HUES64 (cell line): ENCODE results near the gene RTL10.
"Not testable (repeated sequence)": the region's sequence is repeated elsewhere in the genome, so short reads cannot be mapped to it uniquely, and the experiment has no call there.

Experiments used
- H3K27ac ChIP-seq: 2 replicates; pipeline ENCODE4 v1.7.0; 2013; ENCODE audit warnings: low read depth, low read length, inconsistent platforms
- H3K27me3 ChIP-seq: 2 replicates; pipeline ENCODE4 v1.6.1; 2013; ENCODE audit warnings: mild to moderate bottlenecking, low read length; ENCODE audit not compliant: insufficient read depth
- H3K36me3 ChIP-seq: 2 replicates; pipeline ENCODE4 v1.6.1; 2013; ENCODE audit warnings: mild to moderate bottlenecking, low read length; ENCODE audit not compliant: insufficient read depth
- H3K4me1 ChIP-seq: 2 replicates; pipeline ENCODE4 v1.6.1; 2013; ENCODE audit warnings: mild to moderate bottlenecking, low read length, moderate library complexity; ENCODE audit not compliant: insufficient read depth
- H3K4me3 ChIP-seq: 2 replicates; pipeline ENCODE4 v1.5.1; 2013; ENCODE audit warnings: mild to moderate bottlenecking, low read length, moderate library complexity
- H3K9ac ChIP-seq: 2 replicates; pipeline ENCODE4 v1.6.1; 2013; ENCODE audit warnings: mild to moderate bottlenecking, low read depth, low read length
- H3K9me3 ChIP-seq: 2 replicates; pipeline ENCODE4 v1.6.1; 2013; ENCODE audit warnings: low read depth, low read length; ENCODE audit not compliant: insufficient read depth
- WGBS: fragments of 150-250, 120-280 bp; methylation state at CpG from one replicate; pipeline ENCODE4 v1.1.7; 2013; ENCODE audit warnings: missing lambda C conversion rate; 5-methylcytosine and 5-hydroxymethylcytosine counted together

Gene RTL10

DNA sequence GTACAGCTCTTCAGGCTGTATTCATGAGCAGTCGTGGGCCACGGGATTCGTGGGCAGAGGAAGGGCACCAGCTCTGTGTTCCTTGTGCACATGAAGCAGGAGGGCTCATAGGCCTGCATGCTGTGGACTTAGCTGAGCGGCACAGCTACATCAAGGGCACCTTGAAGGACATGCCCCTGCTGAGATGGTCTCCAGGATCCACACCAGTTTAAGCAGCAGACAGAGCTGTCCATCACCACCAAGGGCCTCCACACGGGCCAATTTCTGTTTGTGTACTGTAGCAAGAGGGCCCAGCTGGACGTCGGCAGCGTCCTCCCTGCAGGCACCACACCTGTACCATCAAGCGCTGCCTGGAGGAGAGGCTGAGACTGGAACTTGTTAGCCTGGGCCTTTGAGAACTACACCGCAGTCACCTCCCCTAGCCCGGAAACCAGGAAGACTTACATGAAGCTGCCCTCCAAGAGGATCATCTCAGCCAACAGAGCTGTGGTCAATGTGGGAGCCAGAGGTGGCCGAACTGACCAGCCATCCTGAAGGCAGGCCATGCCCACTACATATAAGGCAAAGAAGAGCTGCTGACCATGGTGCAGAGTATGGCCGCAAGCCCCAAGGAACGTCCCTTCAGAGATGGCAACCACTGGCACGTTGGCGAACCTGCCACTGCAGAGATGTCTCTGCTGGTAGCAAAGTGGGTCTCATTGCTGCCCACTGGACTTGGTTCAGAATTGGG lies 32.7 kb upstream of the RTL10 start:
- Histone ChIP-seq H3K36me3 (no peaks in the 10 kb centered on the region), H3K4me1 (peaks cover 20% of the 10 kb centered on the region), H3K27me3 (no peaks in the 10 kb centered on the region), H3K9ac (no peak overlapping the region), H3K9me3 (no peaks in the 10 kb centered on the region), H3K27ac (no peak overlapping the region), H3K4me3 (no peak overlapping the region)
- 93% methylated on average over 16 of the region's 16 CpGs for WGBS

DNA sequence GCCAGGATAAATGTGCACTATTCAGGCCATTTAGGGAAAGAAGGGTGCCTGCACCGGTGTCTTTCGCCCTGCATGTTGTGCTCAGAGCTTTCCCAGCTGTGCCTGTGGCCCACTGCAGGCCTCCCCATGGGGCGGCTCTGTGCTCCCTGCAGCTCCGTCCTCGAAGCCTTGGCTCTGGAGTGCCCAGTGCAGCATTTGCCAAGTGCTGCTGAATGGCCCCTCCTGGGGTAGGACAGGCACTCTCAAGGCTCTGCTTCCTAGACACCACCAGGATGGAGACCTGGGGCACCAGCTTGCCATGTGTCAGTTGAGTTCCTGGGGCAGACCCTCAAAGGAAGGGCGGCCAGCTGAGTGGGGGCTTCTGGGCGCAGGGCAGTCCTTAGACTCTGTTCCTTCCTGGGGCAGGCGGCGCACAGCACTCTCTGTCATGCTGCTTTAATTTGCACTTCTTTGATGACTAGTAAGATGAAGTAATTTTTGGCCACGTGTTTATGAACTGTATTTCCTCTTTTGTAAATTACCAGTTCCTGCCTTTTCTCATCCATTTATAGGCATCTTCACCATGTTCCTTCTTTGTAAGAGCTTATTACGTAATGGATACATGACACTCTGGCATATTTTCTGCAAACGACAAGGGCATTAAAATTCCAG lies 32.1 kb upstream of the RTL10 start:
- no peaks in the 10 kb centered on the region for H3K36me3 ChIP-seq
- no peak overlapping the region for H3K4me3 ChIP-seq
- H3K9me3 ChIP-seq, result no peaks in the 10 kb centered on the region
- H3K27me3 ChIP-seq, result no peaks in the 10 kb centered on the region
- 86% methylated on average over 12 of the region's 12 CpGs for WGBS
- H3K4me1 ChIP-seq, result peaks cover 19% of the 10 kb centered on the region
- no peak overlapping the region for H3K27ac ChIP-seq
- no peak overlapping the region for H3K9ac ChIP-seq

DNA sequence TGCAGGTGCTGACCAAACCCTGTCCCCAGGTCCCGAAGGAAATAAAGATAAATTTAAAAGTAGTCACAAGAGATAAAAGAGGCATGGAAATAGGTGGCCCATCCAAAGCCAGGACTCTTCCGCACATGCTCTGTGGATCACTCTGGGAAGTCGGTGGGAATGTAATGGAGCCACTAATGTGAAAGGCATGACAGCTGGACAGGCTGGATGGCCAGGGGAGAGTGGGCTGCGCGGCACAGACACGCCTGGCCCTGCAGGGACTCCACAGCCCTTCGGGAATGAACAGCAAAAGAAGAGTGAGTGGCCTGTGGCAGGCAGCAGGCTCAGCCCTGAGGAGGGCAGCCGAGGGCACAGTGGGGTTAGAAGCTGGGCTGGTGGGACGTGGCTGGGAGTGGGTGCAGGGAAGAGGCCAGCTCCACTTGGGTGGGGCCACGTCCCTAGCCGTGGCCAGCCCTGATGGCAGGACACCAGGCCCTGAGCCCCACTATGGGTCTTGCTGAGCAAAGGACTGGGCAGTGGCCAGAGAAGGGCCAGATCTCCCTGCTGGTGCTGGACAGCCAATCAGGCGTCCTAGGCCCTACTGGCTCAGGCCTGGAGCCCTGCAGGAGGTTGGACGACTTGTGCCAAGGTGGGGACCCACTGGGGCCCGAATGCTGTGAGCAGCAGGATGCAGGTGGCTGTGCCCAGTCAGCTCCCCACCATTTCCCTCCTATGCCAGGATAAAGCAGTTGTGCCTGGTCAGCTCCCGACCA lies 31.3 kb upstream of the RTL10 start:
- no peak overlapping the region for H3K4me3 ChIP-seq
- peaks cover 17% of the 10 kb centered on the region for H3K4me1 ChIP-seq
- H3K27ac ChIP-seq, result no peak overlapping the region

DNA sequence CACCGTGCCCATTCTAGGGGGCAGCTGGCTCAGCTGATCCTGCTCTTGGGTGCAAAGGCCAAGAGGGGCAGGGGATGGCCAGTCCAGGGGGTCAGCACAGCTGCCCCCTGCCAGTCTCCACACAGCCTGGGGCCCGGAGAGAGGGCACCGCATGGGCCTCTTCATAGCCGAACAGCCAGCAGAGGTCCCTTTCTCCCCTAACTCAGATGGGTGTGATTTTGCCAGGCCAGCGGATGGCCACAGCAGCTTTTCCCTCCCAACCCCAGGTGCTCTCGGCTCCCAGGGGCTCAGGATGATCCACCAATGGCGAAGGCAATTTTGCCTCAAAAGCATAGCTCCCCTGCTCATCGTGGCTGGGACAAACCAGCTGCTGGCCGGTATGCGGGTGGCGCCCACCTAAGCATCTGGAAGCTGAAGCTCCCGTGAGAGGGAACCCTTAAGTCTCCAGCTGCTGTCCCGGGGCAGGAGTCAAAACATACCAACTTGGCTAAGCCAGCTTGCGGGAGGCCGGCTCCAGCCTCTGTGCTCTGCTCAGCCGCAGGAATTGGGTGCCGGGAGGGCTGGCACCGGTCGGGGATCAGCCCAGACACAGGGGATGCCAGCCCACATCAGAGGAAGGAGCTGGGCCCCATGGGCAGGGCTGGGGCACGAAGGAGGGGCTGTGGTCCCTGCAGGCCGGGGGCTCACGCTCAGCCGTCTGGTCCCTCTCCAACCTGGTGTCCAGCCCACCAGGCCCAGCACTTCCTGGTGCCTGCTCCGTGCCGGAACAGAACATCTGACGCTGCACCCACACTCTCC lies 30.5 kb upstream of the RTL10 start:
- Histone ChIP-seq H3K4me1 (peaks cover 20% of the 10 kb centered on the region), H3K27me3 (no peaks in the 10 kb centered on the region), H3K4me3 (no peak overlapping the region), H3K27ac (no peak overlapping the region), H3K9me3 (no peaks in the 10 kb centered on the region), H3K36me3 (no peaks in the 10 kb centered on the region), H3K9ac (no peak overlapping the region)
- WGBS, result 91% methylated on average over 26 of the region's 26 CpGs

More for the DNA sequence above, 31.3 kb upstream of the RTL10 start:
- 92% methylated on average over 15 of the region's 15 CpGs for WGBS
- Histone ChIP-seq H3K36me3 (no peaks in the 10 kb centered on the region), H3K9me3 (no peaks in the 10 kb centered on the region), H3K27me3 (no peaks in the 10 kb centered on the region), H3K9ac (no peak overlapping the region)

DNA sequence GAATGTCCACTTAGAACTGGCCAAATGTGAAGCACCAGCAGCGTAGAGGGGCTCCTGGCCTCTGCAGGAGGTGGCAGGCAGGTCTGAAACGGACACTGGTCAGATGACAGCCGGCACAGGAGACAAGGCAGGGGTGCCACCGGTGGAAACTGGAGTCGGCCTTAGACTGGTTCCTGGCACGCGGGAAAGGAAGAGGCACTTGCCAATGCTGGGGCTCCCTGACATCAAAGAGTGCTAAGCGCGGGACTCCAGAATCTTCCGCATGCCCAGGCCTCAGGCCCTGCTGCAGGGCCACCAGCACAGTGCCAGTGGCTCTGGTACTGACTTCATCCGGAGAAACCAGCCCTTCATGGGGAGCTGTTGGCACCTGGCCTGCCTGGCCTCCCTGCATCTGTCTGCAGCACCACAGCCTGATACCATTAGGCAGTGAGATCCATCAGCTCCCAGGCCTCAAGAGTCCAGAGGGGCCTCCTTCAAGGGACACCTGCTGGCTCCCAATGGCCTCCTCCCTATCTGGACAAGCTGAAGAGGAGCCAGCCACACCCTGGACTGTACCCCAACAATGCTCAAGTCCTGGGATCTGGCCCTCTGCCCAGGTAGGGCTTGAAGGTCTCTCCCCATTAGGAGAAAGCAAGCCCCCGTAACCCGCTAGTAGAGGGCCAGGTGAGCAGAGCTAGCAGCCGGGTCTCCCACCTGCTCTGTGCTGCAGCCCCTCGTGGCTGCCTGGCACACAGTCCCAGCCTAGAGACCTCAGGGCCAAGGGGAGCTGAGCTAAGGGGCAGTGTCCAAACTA lies 29.7 kb upstream of the RTL10 start:
- no peaks in the 10 kb centered on the region for H3K36me3 ChIP-seq
- H3K4me3 ChIP-seq, result no peak overlapping the region
- H3K27ac ChIP-seq, result no peak overlapping the region
- peaks cover 25% of the 10 kb centered on the region for H3K4me1 ChIP-seq
- H3K9me3 ChIP-seq, result no peaks in the 10 kb centered on the region
- no peak overlapping the region for H3K9ac ChIP-seq
- H3K27me3 ChIP-seq, result no peaks in the 10 kb centered on the region
- WGBS, result 93% methylated on average over 15 of the region's 15 CpGs

DNA sequence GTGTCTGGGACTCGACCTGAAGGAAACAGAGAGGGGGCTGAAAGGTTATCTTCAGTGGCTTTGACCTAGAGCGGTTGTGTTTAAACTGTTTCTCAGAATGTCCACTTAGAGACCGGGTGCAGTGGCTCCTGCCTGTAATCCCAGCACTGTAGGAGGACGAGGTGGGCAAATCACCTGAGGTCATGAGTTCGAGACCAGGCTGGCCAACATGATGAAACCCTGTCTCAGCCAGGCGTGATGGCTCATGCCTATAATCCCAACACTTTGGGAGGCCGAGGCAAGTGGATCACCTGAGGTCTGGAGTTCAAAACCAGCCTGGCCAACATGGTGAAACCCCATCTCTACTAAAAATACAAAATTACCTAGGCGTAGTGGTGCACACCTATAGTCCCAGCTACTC lies 28.8 kb upstream of the RTL10 start:
- not testable (repeated sequence) for H3K27me3 ChIP-seq, H3K36me3 ChIP-seq, H3K27ac ChIP-seq, H3K4me3 ChIP-seq, H3K9me3 ChIP-seq, H3K9ac ChIP-seq
- H3K4me1 ChIP-seq, result peaks cover 25% of the 10 kb centered on the region
- 97% methylated on average over 8 of the region's 8 CpGs for WGBS

DNA sequence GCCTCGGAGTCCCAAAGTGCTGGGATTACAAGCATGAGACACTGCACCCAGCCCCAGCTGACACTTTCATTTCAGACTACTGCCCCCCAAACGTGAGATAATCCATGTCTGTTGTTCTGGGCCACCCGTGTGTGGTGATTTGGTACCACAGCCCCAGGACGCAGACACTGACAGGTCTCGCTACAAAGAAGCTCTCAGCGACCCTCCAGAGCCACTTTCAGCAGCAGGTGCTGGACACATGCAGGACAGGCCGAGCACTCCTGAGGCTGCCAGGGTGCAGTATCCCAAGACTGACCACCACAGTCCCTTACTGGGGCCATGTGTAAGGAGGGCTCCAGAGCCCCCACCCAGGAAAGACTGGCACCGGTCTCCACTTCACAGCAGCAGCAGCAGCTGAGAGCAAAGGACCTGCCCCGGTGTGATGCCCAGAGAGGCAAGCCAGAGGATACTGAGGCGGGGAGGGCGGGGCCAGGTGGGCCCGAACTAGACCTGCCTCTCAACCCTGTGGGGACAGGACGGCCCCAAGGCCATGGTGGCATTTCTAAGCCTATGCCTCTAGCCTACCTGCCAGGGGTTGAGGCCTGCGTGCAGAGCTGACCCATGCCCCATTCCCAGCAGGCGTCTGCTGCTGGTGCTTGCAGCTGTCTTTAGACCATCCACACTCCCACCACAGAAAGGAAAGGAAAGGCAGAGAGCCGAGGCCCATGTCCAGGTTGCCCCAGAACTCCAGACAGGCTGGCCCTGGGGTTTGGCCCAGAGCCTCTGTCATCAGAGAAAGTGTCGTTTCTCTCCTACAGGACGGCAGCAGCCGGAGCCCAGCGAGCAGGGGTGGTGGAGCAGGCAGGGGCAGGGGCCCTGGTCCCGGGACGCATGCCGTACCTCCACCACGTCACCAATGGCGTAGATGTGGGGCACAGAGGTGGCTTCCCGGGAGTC lies 28.0 kb upstream of the RTL10 start:
- H3K4me1 ChIP-seq, result peaks cover 25% of the 10 kb centered on the region
- peak overlapping the region; percentile 75 for H3K9ac ChIP-seq
- H3K4me3 ChIP-seq, result no peak overlapping the region
- H3K9me3 ChIP-seq, result no peaks in the 10 kb centered on the region
- H3K27me3 ChIP-seq, result no peaks in the 10 kb centered on the region
- WGBS, result 91% methylated on average over 26 of the region's 26 CpGs
- H3K27ac ChIP-seq, result peak overlapping the region; percentile 92
- peaks cover 5% of the 10 kb centered on the region; the same call in 1 of the 2 replicates for H3K36me3 ChIP-seq

DNA sequence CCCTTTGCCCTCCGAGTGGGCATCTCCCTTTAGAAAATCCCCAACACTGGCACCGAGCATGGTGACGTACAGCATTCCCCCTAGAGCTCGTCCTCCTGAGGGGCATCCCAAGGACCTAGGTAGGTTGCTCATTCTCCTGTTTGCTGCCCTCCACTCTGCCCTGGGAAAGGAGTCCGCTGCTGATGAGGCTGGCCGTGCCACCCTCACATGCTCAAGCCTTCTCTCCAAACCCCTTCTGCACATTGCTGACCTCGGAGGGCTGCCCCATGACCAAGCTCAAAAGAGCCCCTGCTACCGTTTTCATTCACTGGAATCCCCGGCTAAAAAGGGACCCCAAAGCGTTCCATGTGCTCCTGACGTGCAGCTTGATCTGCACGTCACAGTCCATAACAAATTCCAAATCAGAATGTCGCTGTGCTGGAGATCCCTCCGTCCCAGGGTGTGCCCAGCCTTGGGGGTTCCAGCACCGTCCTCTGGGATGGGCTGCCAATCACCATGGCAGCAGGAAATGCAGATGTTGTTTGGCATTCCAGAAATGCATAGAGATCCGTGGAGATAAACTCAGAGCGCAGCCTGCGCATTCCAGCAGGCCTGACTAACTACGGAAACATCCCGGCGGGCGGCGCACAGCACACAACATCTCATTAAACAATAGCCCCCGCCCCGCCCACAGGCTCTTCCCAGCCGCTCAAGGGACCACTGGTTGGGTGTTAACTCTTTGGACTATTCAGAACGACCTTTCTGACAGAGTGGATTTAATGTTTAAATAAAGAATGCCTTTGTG lies 26.3 kb upstream of the RTL10 start:
- H3K27me3 ChIP-seq, result no peaks in the 10 kb centered on the region
- peaks cover 5% of the 10 kb centered on the region; the same call in 1 of the 2 replicates for H3K36me3 ChIP-seq
- H3K4me3 ChIP-seq, result peak overlapping the region; percentile 18; the same call in 1 of the 2 replicates
- H3K9ac ChIP-seq, result peak overlapping the region; percentile 75
- H3K9me3 ChIP-seq, result no peaks in the 10 kb centered on the region
- 24% methylated on average over 27 of the region's 27 CpGs for WGBS
- peaks cover 25% of the 10 kb centered on the region for H3K4me1 ChIP-seq
- peak overlapping the region; percentile 92 for H3K27ac ChIP-seq
